HepG2 (cell line): ENCODE results near the gene HSD3B7. TPM values are rescaled to one million over a fixed set of nuclear protein-coding genes. Genes with fewer than 3 reads are reported as not detected.

ENCODE experiments used
- CEBPG ChIP-seq: IDR thresholded peaks from 2 replicates; pipeline ENCODE4 v1.6.1; 2016
- FOSL2 ChIP-seq: sonication (generic); formaldehyde crosslinking; IDR thresholded peaks from 2 replicates; pipeline ENCODE4 v1.4.0; 2020; ENCODE audit warnings: missing genetic modification reagents
- HDAC6 ChIP-seq: fragments of 200-600 bp; sonication (generic); IDR thresholded peaks from 2 replicates; pipeline ENCODE4 v1.7.0; 2017; ENCODE audit warnings: mild to moderate bottlenecking, antibody characterized with exemption, low read length, low read depth
- HOMEZ ChIP-seq: IDR thresholded peaks from 2 replicates; pipeline ENCODE4 v1.6.1; 2016; ENCODE audit warnings: low read depth
- IKZF5 ChIP-seq: IDR thresholded peaks from 2 replicates; pipeline ENCODE4 v1.6.1; 2018; ENCODE audit warnings: missing genetic modification reagents, mild to moderate bottlenecking, missing compliant biosample characterization
- IRF1 ChIP-seq: sonication (generic); formaldehyde crosslinking; IDR thresholded peaks from 2 replicates; pipeline ENCODE4 v1.4.0; 2020; ENCODE audit warnings: low read depth, mild to moderate bottlenecking, missing genetic modification reagents
- KAT7 ChIP-seq: IDR thresholded peaks from 2 replicates; pipeline ENCODE4 v1.6.1; 2018; ENCODE audit warnings: borderline replicate concordance, missing compliant biosample characterization
- KDM3A ChIP-seq: IDR thresholded peaks from 2 replicates; pipeline ENCODE4 v1.6.1; 2018; ENCODE audit warnings: low read depth, missing compliant biosample characterization
- MAX ChIP-seq: IDR thresholded peaks from 2 replicates; pipeline ENCODE4 v1.6.1; 2012; ENCODE audit warnings: inconsistent platforms
- MED8 ChIP-seq: sonication (generic); formaldehyde crosslinking; IDR thresholded peaks from 2 replicates; pipeline ENCODE4 v1.8.1; 2023; ENCODE audit warnings: mild to moderate bottlenecking, missing genetic modification reagents; ENCODE audit not compliant: insufficient replicate concordance
- NFE2L1 ChIP-seq: sonication (generic); formaldehyde crosslinking; IDR thresholded peaks from 2 replicates; pipeline ENCODE4 v1.4.0; 2020; ENCODE audit warnings: missing genetic modification reagents, mild to moderate bottlenecking, borderline replicate concordance
- NFRKB ChIP-seq: fragments of 450-650 bp; IDR thresholded peaks from 2 replicates; pipeline ENCODE4 v1.6.1; 2017
- RBFOX2 ChIP-seq: fragments of 200-400 bp; formaldehyde crosslinking; IDR thresholded peaks from 2 replicates; pipeline ENCODE4 v1.6.1; 2017; ENCODE audit warnings: low read depth, mild to moderate bottlenecking, low read length
- SP5 ChIP-seq: IDR thresholded peaks from 2 replicates; pipeline ENCODE4 v1.6.1; 2016; ENCODE audit warnings: low read depth, borderline replicate concordance
- TBX3 ChIP-seq: fragments of 450-650 bp; IDR thresholded peaks from 2 replicates; pipeline ENCODE4 v1.6.1; 2017; ENCODE audit warnings: antibody characterized with exemption, mild to moderate bottlenecking, inconsistent platforms, borderline replicate concordance
- TFDP1 ChIP-seq: IDR thresholded peaks from 2 replicates; pipeline ENCODE4 v1.6.1; 2016; ENCODE audit warnings: missing compliant biosample characterization, missing genetic modification reagents, borderline replicate concordance
- TRIM24 ChIP-seq: sonication (generic); formaldehyde crosslinking; IDR thresholded peaks from 2 replicates; pipeline ENCODE4 v1.8.0; 2022; ENCODE audit warnings: mild to moderate bottlenecking, missing genetic modification reagents
- WIZ ChIP-seq: sonication (generic); formaldehyde crosslinking; IDR thresholded peaks from 2 replicates; pipeline ENCODE4 v1.5.1; 2020; ENCODE audit warnings: mild to moderate bottlenecking, missing genetic modification reagents
- ZBTB2 ChIP-seq: sonication (generic); formaldehyde crosslinking; IDR thresholded peaks from 2 replicates; pipeline ENCODE4 v1.8.0; 2022; ENCODE audit warnings: low read depth, missing genetic modification reagents
- ZNF24 ChIP-seq: fragments of 450-650 bp; IDR thresholded peaks from 2 replicates; pipeline ENCODE4 v1.6.1; 2017; ENCODE audit warnings: antibody characterized with exemption, mild to moderate bottlenecking
- ZNF296 ChIP-seq: sonication (generic); formaldehyde crosslinking; conservative IDR thresholded peaks from 2 replicates; pipeline ENCODE4 v1.5.0; 2020; ENCODE audit warnings: mild to moderate bottlenecking, missing genetic modification reagents
- ZNF30 ChIP-seq: sonication (generic); formaldehyde crosslinking; IDR thresholded peaks from 2 replicates; pipeline ENCODE4 v1.5.0; 2020; ENCODE audit warnings: mild to moderate bottlenecking, missing genetic modification reagents
- ZNF850 ChIP-seq: sonication (generic); formaldehyde crosslinking; conservative IDR thresholded peaks from 2 replicates; pipeline ENCODE4 v1.9.0; 2021; ENCODE audit warnings: mild to moderate bottlenecking, missing genetic modification reagents
- ZSCAN20 ChIP-seq: sonication (generic); formaldehyde crosslinking; IDR thresholded peaks from 2 replicates; pipeline ENCODE4 v1.4.0; 2020; ENCODE audit warnings: missing genetic modification reagents, mild to moderate bottlenecking, borderline replicate concordance
- polyA plus RNA-seq, 8 experiments: library from polyadenylated mRNA; depleted of rRNA in 3 of 8; stranded (reverse) in 7 of 8; unstranded in 1 of 8; fragments of >200 nt; fragmentation: Illumina TruSeq in 4 of 8; extraction: Trizol in 4 of 8; gene quantifications; 2 replicates each; pipeline versions ENCODE4 v1.2.1 to v1.2.3, GENCODE V29; 2011 to 2016; ENCODE audit warnings: low read depth in 4 of 8, missing spikeins in 1 of 8, mixed read lengths in 1 of 8; ENCODE audit not compliant: insufficient read depth in 1 of 8
- total RNA-seq, 5 experiments: library from RNA; depleted of rRNA; stranded (reverse); fragments of >200 nt; fragmentation: Illumina TruSeq; extraction: Trizol; gene quantifications; 2 replicates each; pipeline ENCODE4 v1.2.3, GENCODE V29; 2016; ENCODE audit warnings: low read depth in 1 of 5

HSD3B7 gene
- total and polyA plus RNA-seq, 2 of the 13 experiments (the other 11 are each of a cell fraction or from before 2014, with no cell fraction given), result 32.9 to 69.7 TPM

- TF ChIP-seq IKZF5 (CRISPR knock-in tag) (peak; percentile 60; the same call in 1 of the 2 replicates), WIZ (CRISPR knock-in tag) (peak; percentile 75; the same call in 1 of the 2 replicates), MAX (peak; percentile 95), TRIM24 (no peak), TBX3 (peak; percentile 32; the same call in 1 of the 2 replicates), KDM3A (0 out of 2 replicates have a peak, but pooled peaks have one; percentile 69), NFRKB (no peak), IRF1 (no peak), MED8 (CRISPR knock-in tag) (peak; percentile 52), ZNF296 (no peak), KAT7 (no peak), NFE2L1 (no peak), HOMEZ (CRISPR knock-in tag) (no peak; the same call in 1 of the 2 replicates), ZSCAN20 (CRISPR knock-in tag) (no peak), ZNF24 (0 out of 2 replicates have a peak, but pooled peaks have one; percentile 21), CEBPG (no peak; the same call in 1 of the 2 replicates), FOSL2 (CRISPR knock-in tag) (peak; percentile 62; the same call in 1 of the 2 replicates), ZNF30 (no peak), ZBTB2 (CRISPR knock-in tag) (peak; percentile 74), ZNF850 (CRISPR knock-in tag) (no peak), HDAC6 (no peak), RBFOX2 (peak; percentile 75), TFDP1 (CRISPR knock-in tag) (peak; percentile 81; the same call in 1 of the 2 replicates), SP5 (peak; percentile 65)
Observed at GRCh38 chr16:31032736-31033708, 48.0 kb downstream of the HSD3B7 start, which contains the start of gene STX4 (continued).
